ENCODE results near the gene SMC2.

Gene SMC2

GRCh38 chr9:104074876-104075275, 19.2 kb upstream of the SMC2 start:
- no peaks in the 10 kb centered on the region for H3K9me2 ChIP-seq (replicated peaks; ENCODE audit: control insufficient read depth, low read length)
- no peaks in the 10 kb centered on the region for H3K36me3 ChIP-seq (ENCODE audit: control insufficient read depth, low read length)
- H3F3A ChIP-seq (ENCODE audit: control insufficient read depth, insufficient read depth), result no peaks in the 10 kb centered on the region
- TF ChIP-seq CTCF (IDR thresholded peaks at IDR 0.05; ENCODE audit: low read depth, low read length, poor library complexity, severe bottlenecking) (no peak), EZH2phosphoT487 (IDR thresholded peaks at IDR 0.05; ENCODE audit: borderline replicate concordance, low read length) (no peak)
- H3K4me1 ChIP-seq (ENCODE audit: control insufficient read depth, low read length), result no peaks in the 10 kb centered on the region
- H3K79me2 ChIP-seq (ENCODE audit: control insufficient read depth, low read length), result no peaks in the 10 kb centered on the region
- H3K27ac ChIP-seq (ENCODE audit: low read depth, low read length), result no peak overlapping the region
- no peak overlapping the region for H3K4me2 ChIP-seq (ENCODE audit: low read length)
- 0 out of 2 replicates have a peak, but pooled peaks cover 3% of the 10 kb centered on the region for H3K9me3 ChIP-seq (ENCODE audit: control insufficient read depth, insufficient read depth, low read length)
- H3K27me3 ChIP-seq (ENCODE audit: control insufficient read depth, low read length), result no peaks in the 10 kb centered on the region
- H3K4me3 ChIP-seq (ENCODE audit: low read length), result no peak overlapping the region
- H4K20me1 ChIP-seq (ENCODE audit: control insufficient read depth, insufficient read depth, low read depth, low read length), result no peaks in the 10 kb centered on the region

GRCh38 chr9:104075801-104076753, 18.0 kb upstream of the SMC2 start:
- no peaks in the 10 kb centered on the region for H3K4me1 ChIP-seq (ENCODE audit: control insufficient read depth, low read length)
- no peaks in the 10 kb centered on the region for H3K36me3 ChIP-seq (ENCODE audit: control insufficient read depth, low read length)
- H3K4me3 ChIP-seq (ENCODE audit: low read length), result no peak overlapping the region
- H4K20me1 ChIP-seq (ENCODE audit: control insufficient read depth, insufficient read depth, low read depth, low read length), result no peaks in the 10 kb centered on the region
- H3K4me2 ChIP-seq (ENCODE audit: low read length), result no peak overlapping the region
- no peaks in the 10 kb centered on the region for H3K9me2 ChIP-seq (replicated peaks; ENCODE audit: control insufficient read depth, low read length)
- H3K27ac ChIP-seq (ENCODE audit: low read depth, low read length), result no peak overlapping the region
- no peaks in the 10 kb centered on the region for H3F3A ChIP-seq (ENCODE audit: control insufficient read depth, insufficient read depth)
- H3K9me3 ChIP-seq (ENCODE audit: control insufficient read depth, insufficient read depth, low read length), result peaks cover 7% of the 10 kb centered on the region; the same call in 1 of the 2 replicates
- no peaks in the 10 kb centered on the region for H3K27me3 ChIP-seq (ENCODE audit: control insufficient read depth, low read length)
- TF ChIP-seq EZH2phosphoT487 (IDR thresholded peaks at IDR 0.05; ENCODE audit: borderline replicate concordance, low read length) (no peak), CTCF (IDR thresholded peaks at IDR 0.05; ENCODE audit: low read depth, low read length, poor library complexity, severe bottlenecking) (no peak)
- H3K79me2 ChIP-seq (ENCODE audit: control insufficient read depth, low read length), result no peaks in the 10 kb centered on the region

GRCh38 chr9:104078596-104078995, 15.5 kb upstream of the SMC2 start:
- Histone ChIP-seq H3K4me2 (ENCODE audit: low read length) (no peak overlapping the region), H3K4me1 (ENCODE audit: control insufficient read depth, low read length) (peaks cover 3% of the 10 kb centered on the region; the same call in 1 of the 2 replicates), H3K9me2 (replicated peaks; ENCODE audit: control insufficient read depth, low read length) (no peaks in the 10 kb centered on the region), H3K36me3 (ENCODE audit: control insufficient read depth, low read length) (no peaks in the 10 kb centered on the region), H3F3A (ENCODE audit: control insufficient read depth, insufficient read depth) (no peaks in the 10 kb centered on the region), H4K20me1 (ENCODE audit: control insufficient read depth, insufficient read depth, low read depth, low read length) (no peaks in the 10 kb centered on the region), H3K4me3 (ENCODE audit: low read length) (no peak overlapping the region), H3K27ac (ENCODE audit: low read depth, low read length) (no peak overlapping the region), H3K9me3 (ENCODE audit: control insufficient read depth, insufficient read depth, low read length) (peaks cover 7% of the 10 kb centered on the region; the same call in 1 of the 2 replicates), H3K27me3 (ENCODE audit: control insufficient read depth, low read length) (no peaks in the 10 kb centered on the region), H3K79me2 (ENCODE audit: control insufficient read depth, low read length) (no peaks in the 10 kb centered on the region)
- no peak for TF ChIP-seq EZH2phosphoT487 (IDR thresholded peaks at IDR 0.05; ENCODE audit: borderline replicate concordance, low read length)
- TF ChIP-seq CTCF (IDR thresholded peaks at IDR 0.05; ENCODE audit: low read depth, low read length, poor library complexity, severe bottlenecking), result no peak
